GM12873 (cell line): ENCODE data around the gene ZDHHC20.

Experiments used
- TF ChIP-seq, protein P1 (sequence below): IDR thresholded peaks from 2 replicates; pipeline ENCODE4 v1.5.1; 2012; ENCODE audit warnings: low read depth, mild to moderate bottlenecking, moderate library complexity, low read length, control low read depth; ENCODE audit not compliant: insufficient read depth; ENCODE audit errors: missing control alignments

ZDHHC20 gene

DNA sequence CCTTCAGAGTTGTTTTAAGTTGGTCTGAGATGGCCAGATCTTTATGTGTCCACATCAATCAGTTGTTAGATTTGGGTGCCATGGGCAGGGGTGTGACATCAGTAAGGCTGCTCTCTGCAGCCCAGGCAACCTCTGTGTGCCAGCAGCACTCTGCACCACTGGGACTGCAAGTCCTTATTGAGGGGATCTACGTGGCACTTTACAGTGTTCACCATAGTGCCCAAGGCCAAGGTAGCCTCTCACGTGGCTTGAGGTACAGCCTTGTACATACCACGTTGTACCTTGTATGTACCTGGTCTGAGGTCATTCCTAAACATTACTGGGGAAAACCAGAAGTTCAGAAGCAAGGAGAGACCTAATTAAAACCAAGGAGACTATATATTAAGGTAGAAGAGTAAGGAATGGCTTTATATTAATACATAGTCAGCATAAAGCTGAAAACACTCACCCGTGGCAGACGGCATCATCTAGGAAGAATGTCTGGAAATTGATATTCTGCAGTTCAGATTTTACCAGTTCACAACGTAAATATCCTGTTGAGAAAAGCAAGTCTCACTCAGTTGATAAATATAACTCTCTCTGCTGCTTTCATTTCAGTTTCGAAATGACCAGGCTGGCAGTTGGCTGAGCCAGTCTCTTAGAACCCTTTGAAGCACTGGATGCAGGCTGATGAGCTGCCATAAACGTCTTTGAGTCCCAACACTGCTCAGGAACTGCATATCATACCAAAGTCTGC lies 128.8 kb downstream of the ZDHHC20 start:
- TF ChIP-seq, protein P1, sequence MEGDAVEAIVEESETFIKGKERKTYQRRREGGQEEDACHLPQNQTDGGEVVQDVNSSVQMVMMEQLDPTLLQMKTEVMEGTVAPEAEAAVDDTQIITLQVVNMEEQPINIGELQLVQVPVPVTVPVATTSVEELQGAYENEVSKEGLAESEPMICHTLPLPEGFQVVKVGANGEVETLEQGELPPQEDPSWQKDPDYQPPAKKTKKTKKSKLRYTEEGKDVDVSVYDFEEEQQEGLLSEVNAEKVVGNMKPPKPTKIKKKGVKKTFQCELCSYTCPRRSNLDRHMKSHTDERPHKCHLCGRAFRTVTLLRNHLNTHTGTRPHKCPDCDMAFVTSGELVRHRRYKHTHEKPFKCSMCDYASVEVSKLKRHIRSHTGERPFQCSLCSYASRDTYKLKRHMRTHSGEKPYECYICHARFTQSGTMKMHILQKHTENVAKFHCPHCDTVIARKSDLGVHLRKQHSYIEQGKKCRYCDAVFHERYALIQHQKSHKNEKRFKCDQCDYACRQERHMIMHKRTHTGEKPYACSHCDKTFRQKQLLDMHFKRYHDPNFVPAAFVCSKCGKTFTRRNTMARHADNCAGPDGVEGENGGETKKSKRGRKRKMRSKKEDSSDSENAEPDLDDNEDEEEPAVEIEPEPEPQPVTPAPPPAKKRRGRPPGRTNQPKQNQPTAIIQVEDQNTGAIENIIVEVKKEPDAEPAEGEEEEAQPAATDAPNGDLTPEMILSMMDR: no peak

GRCh38 chr13:21328836-21329477 lies 130.1 kb downstream of the ZDHHC20 start:
- TF ChIP-seq, protein P1: no peak

GRCh38 chr13:21328201-21328600 lies 130.9 kb downstream of the ZDHHC20 start:
- TF ChIP-seq, protein P1: no peak

- TF ChIP-seq, protein P1: no peak
Measured at GRCh38 chr13:21326155-21327031, 132.7 kb downstream of the ZDHHC20 start.

- TF ChIP-seq, protein P1: no peak
Measured at GRCh38 chr13:21324803-21325202, 134.3 kb downstream of the ZDHHC20 start.

DNA sequence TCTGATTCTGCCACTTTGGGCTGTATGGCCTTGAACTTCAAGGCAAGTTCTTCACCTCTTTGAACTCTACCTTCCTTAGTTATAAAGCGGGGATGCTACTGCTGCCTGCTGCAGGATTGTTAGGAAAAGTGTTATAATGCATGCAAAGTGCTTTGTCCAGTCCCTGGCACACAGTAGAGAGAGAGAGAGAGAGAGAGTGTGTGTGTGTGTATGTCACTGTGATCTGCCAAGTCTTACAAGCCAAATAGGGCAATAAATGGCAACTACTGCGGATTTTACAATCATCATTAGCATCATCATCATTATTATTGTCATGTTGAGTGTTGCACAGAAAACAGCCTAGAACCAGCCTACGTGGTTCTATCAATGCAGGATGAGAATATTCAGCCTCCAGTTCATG lies 136.1 kb downstream of the ZDHHC20 start:
- TF ChIP-seq, protein P1: no peak
